GM12878 (cell line): ENCODE measurements around the gene STAT5A. TPM values are rescaled to one million over a fixed set of nuclear protein-coding genes. Genes with fewer than 3 reads are reported as not detected.

Experiments
- BHLHE40 ChIP-seq, 2 experiments: fragments of 450-650 bp in 1 of 2; IDR thresholded peaks; 2 replicates each; pipeline ENCODE4 v1.6.1; 2011 to 2017; ENCODE audit warnings: low read depth in 2 of 2, borderline replicate concordance in 1 of 2, improper control_type of control experiment in 1 of 2, low read length in 1 of 2, mild to moderate bottlenecking in 1 of 2
- CBX5 ChIP-seq: sonication (generic); IDR thresholded peaks from 2 replicates; pipeline ENCODE4 v1.6.1; 2016; ENCODE audit warnings: low read depth, moderate library complexity, mild to moderate bottlenecking, inconsistent platforms
- IKZF2 ChIP-seq, 2 experiments: fragments of 450-650 bp; IDR thresholded peaks; 2 replicates each; pipeline ENCODE4 v1.6.1; 2017; ENCODE audit warnings: mild to moderate bottlenecking in 2 of 2, moderate library complexity in 2 of 2
- JUNB ChIP-seq: IDR thresholded peaks from 2 replicates; pipeline ENCODE4 v1.6.1; 2016; ENCODE audit warnings: antibody characterized with exemption, mild to moderate bottlenecking
- JUND ChIP-seq: IDR thresholded peaks from 2 replicates; pipeline ENCODE4 v1.6.1; 2012; ENCODE audit warnings: low read depth, mild to moderate bottlenecking, low read length, improper control_type of control experiment, moderate library complexity
- KDM1A ChIP-seq: fragments of 200-600 bp; sonication (generic); IDR thresholded peaks from 2 replicates; pipeline ENCODE4 v1.6.1; 2016; ENCODE audit warnings: borderline replicate concordance
- MAX ChIP-seq: IDR thresholded peaks from 2 replicates; pipeline ENCODE4 v1.6.1; 2012; ENCODE audit warnings: low read depth, low read length, improper control_type of control experiment
- MLLT1 ChIP-seq: fragments of 450-650 bp; IDR thresholded peaks from 2 replicates; pipeline ENCODE4 v1.6.1; 2016; ENCODE audit warnings: mild to moderate bottlenecking
- MTA2 ChIP-seq: fragments of 450-650 bp; IDR thresholded peaks from 2 replicates; pipeline ENCODE4 v1.6.1; 2016; ENCODE audit warnings: low read depth, mild to moderate bottlenecking, moderate library complexity
- MTA3 ChIP-seq: IDR thresholded peaks from 2 replicates; pipeline ENCODE4 v1.6.1; 2012; ENCODE audit warnings: low read length, inconsistent platforms, borderline replicate concordance
- MYC ChIP-seq: IDR thresholded peaks from 2 replicates; pipeline ENCODE4 v1.6.1; 2011; ENCODE audit warnings: mild to moderate bottlenecking, low read length, moderate library complexity, inconsistent platforms; ENCODE audit not compliant: insufficient read depth, insufficient replicate concordance, insufficient read length, severe bottlenecking
- NBN ChIP-seq: fragments of 450-650 bp; IDR thresholded peaks from 2 replicates; pipeline ENCODE4 v1.6.1; 2016
- NFIC ChIP-seq: IDR thresholded peaks from 2 replicates; pipeline ENCODE4 v1.6.1; 2012; ENCODE audit warnings: low read depth, mild to moderate bottlenecking, inconsistent platforms, low read length, moderate library complexity
- NFXL1 ChIP-seq: fragments of 450-650 bp; IDR thresholded peaks from 2 replicates; pipeline ENCODE4 v1.6.1; 2017; ENCODE audit warnings: antibody characterized with exemption, mild to moderate bottlenecking, borderline replicate concordance
- NR2C1 ChIP-seq: fragments of 450-650 bp; IDR thresholded peaks from 2 replicates; pipeline ENCODE4 v1.6.1; 2017; ENCODE audit warnings: antibody characterized with exemption, mild to moderate bottlenecking, moderate library complexity
- RB1 ChIP-seq: fragments of 450-650 bp; formaldehyde crosslinking; IDR thresholded peaks from 2 replicates; pipeline ENCODE4 v1.6.1; 2017; ENCODE audit warnings: mild to moderate bottlenecking, borderline replicate concordance
- RUNX3 ChIP-seq: IDR thresholded peaks from 2 replicates; pipeline ENCODE4 v1.6.1; 2012; ENCODE audit warnings: low read length, inconsistent platforms
- SMAD5 ChIP-seq: IDR thresholded peaks from 2 replicates; pipeline ENCODE4 v1.6.1; 2016; ENCODE audit warnings: antibody characterized with exemption, low read depth
- TBL1XR1 ChIP-seq: IDR thresholded peaks from 2 replicates; pipeline ENCODE4 v1.6.1; 2012; ENCODE audit warnings: low read depth, low read length, improper control_type of control experiment
- YY1 ChIP-seq: IDR thresholded peaks from 2 replicates; pipeline ENCODE4 v1.6.1; 2011; ENCODE audit warnings: low read depth, mild to moderate bottlenecking, low read length
- ZNF592 ChIP-seq: fragments of 450-650 bp; IDR thresholded peaks from 2 replicates; pipeline ENCODE4 v1.6.1; 2017; ENCODE audit warnings: mild to moderate bottlenecking, moderate library complexity
- ZNF687 ChIP-seq: fragments of 450-650 bp; IDR thresholded peaks from 2 replicates; pipeline ENCODE4 v1.6.1; 2017; ENCODE audit warnings: mild to moderate bottlenecking, moderate library complexity
- polyA plus RNA-seq, 11 experiments: library from polyadenylated mRNA; depleted of rRNA in 4 of 11; unstranded in 6 of 11; stranded (reverse) in 5 of 11; fragments of >200 nt; fragmentation: Nextera tagmentation in 4 of 11; fragmentation: Illumina TruSeq in 1 of 11; extraction: Ambion mirVana in 4 of 11; extraction: Trizol in 1 of 11; gene quantifications; 1 replicate in 1 of 11; 2 replicates in 10 of 11; pipeline versions ENCODE4 v1.2.1 to v1.2.3, GENCODE V29; 2011 to 2016; ENCODE audit warnings: inconsistent platforms in 2 of 11, missing spikeins in 2 of 11, low read depth in 1 of 11
- total RNA-seq, 4 experiments: library from RNA; depleted of rRNA in 3 of 4; stranded (reverse); fragments of >200 nt in 3 of 4; fragmentation: Illumina TruSeq in 1 of 4; extraction: Trizol in 1 of 4; gene quantifications; 2 replicates each; pipeline versions ENCODE4 v1.2.1 to v1.2.3, GENCODE V29; 2013 to 2021

The STAT5A gene
- total and polyA plus RNA-seq, 10 of the 15 experiments (the other 5 are each of a cell fraction or from before 2014, with no cell fraction given) = 14.8 to 86.4 (median 41.5) TPM

- peak; percentile 73; the same call in 1 of the 2 replicates for TF ChIP-seq ZNF687
- TF ChIP-seq CBX5 = no peak
- TF ChIP-seq NFIC = no peak
- no peak for TF ChIP-seq MTA2
- TF ChIP-seq NBN = no peak
- no peak for TF ChIP-seq KDM1A
- TF ChIP-seq JUND = no peak
- TF ChIP-seq TBL1XR1 = no peak
- TF ChIP-seq MTA3 = no peak
- peak; percentile 38 for TF ChIP-seq MYC
- no peak for TF ChIP-seq MLLT1
- peak in 1 of 2 experiments; percentile 43; a peak in 1 of 4 replicates for TF ChIP-seq BHLHE40 (IDR thresholded peaks at IDR 0.05; ENCODE audit: borderline replicate concordance in 1 of 2, low read depth in 2 of 2, low read length in 1 of 2)
- no peak for TF ChIP-seq MAX
- TF ChIP-seq NR2C1 = no peak
- no peak for TF ChIP-seq NFXL1
- TF ChIP-seq SMAD5 = no peak
- peak; percentile 64 for TF ChIP-seq RUNX3
- TF ChIP-seq YY1 = no peak
- peak in 1 of 2 experiments; percentile 46; a peak in 2 of 4 replicates for TF ChIP-seq IKZF2 (IDR thresholded peaks at IDR 0.05)
- no peak for TF ChIP-seq ZNF592
- no peak for TF ChIP-seq JUNB
- TF ChIP-seq RB1 = no peak; the same call in 1 of the 2 replicates
These were observed 11.5 kb upstream of the STAT5A start (continued) for GRCh38 chr17:42276609-42277341.
